Measurements from ENCODE around the gene NR6A1. TPM values are rescaled to one million over a fixed set of nuclear protein-coding genes. Genes with fewer than 3 reads are reported as not detected.

NR6A1 gene
- total RNA-seq, 1 experiment from 2014 or later = 99.3 TPM

GRCh38 chr9:124527781-124528180, 243.3 kb downstream of the NR6A1 start:
- Histone ChIP-seq H4K91ac (ENCODE audit: insufficient read length, low read depth, low read length) (no peak overlapping the region), H3K23ac (ENCODE audit: insufficient read length, low read depth, low read length) (no peak overlapping the region), H3T11ph (ENCODE audit: low read length) (no peak overlapping the region), H3K9me3 (ENCODE audit: control insufficient read depth, low read depth, low read length) (no peaks in the 10 kb centered on the region), H4K5ac (ENCODE audit: insufficient read length, low read depth, low read length) (no peak overlapping the region), H3K4me2 (ENCODE audit: insufficient read depth, insufficient read length, low read length) (no peak overlapping the region), H2BK120ac (ENCODE audit: low read depth, low read length, poor library complexity, severe bottlenecking) (no peak overlapping the region), H3K18ac (ENCODE audit: insufficient read length, low read depth, low read length) (no peak overlapping the region), H3K56ac (ENCODE audit: insufficient read length, low read depth, low read length) (no peak overlapping the region), H3K79me2 (ENCODE audit: insufficient read depth, low read length) (0 out of 2 replicates have a peak, but pooled peaks cover 1% of the 10 kb centered on the region), H3K4ac (ENCODE audit: low read depth, low read length) (no peak overlapping the region), H3K4me1 (ENCODE audit: insufficient read depth, low read length) (no peaks in the 10 kb centered on the region), H2AFZ (ENCODE audit: low read length) (no peak overlapping the region), H4K20me1 (ENCODE audit: control insufficient read depth, insufficient read depth, insufficient read length) (no peaks in the 10 kb centered on the region), H2BK15ac (ENCODE audit: low read depth, low read length) (no peak overlapping the region), H2BK20ac (ENCODE audit: low read depth, low read length, poor library complexity, severe bottlenecking) (no peak overlapping the region), H3K79me1 (ENCODE audit: insufficient read depth, low read depth, low read length, poor library complexity, severe bottlenecking) (no peaks in the 10 kb centered on the region), H3K27ac (ENCODE audit: insufficient read length, low read depth, low read length) (no peak overlapping the region), H2BK12ac (ENCODE audit: insufficient read length, low read depth, low read length) (no peak overlapping the region), H2BK5ac (ENCODE audit: insufficient read length, low read length) (no peak overlapping the region), H3K27me3 (ENCODE audit: insufficient read depth, low read length) (no peaks in the 10 kb centered on the region), H3K23me2 (ENCODE audit: insufficient read length, low read depth, low read length, poor library complexity, severe bottlenecking) (no peaks in the 10 kb centered on the region), H3K14ac (ENCODE audit: insufficient read depth, low read length) (no peak overlapping the region), H4K8ac (replicated peaks; ENCODE audit: insufficient read length, low read depth, low read length) (no peak overlapping the region), H2AK5ac (ENCODE audit: insufficient read length, low read length) (no peak overlapping the region), H3K9ac (ENCODE audit: extremely low read depth, insufficient read length, low read length) (no peak overlapping the region)
- no peak overlapping the region for H3K27ac Mint-ChIP-seq
- TF ChIP-seq CTCF (conservative IDR thresholded peaks at IDR 0.05) = no peak
- no CpG with 5 or more reads among the region's 3 CpGs for WGBS (ENCODE audit: extremely low coverage, insufficient read length, low lambda C conversion rate)
- peaks cover 2% of the 10 kb centered on the region in 2 experiments; a peak in 2 of 4 replicates for H3K4me1 Mint-ChIP-seq
- H3K9me3 Mint-ChIP-seq = no peaks in the 10 kb centered on the region
- H3K27me3 Mint-ChIP-seq (ENCODE audit: low read depth) = no peaks in the 10 kb centered on the region
- no peak overlapping the region for H3K4me3 Mint-ChIP-seq
- no peak for DNase-seq
- peaks cover 16 to 27% (median 22%) of the 10 kb centered on the region in 3 experiments for H3K36me3 Mint-ChIP-seq (ENCODE audit: insufficient read depth in 1 of 3, low read depth in 3 of 3)

Measured in H9 (cell line).